Right lobe of liver (tissue), 4 donors: Measurements from ENCODE around the gene LHFPL4.

Experiments
- CTCF ChIP-seq, 4 donors: fragments of 200-600 bp in 3 of 4; fragments of 450-650 bp in 1 of 4; IDR thresholded peaks; one replicate each; pipeline versions ENCODE4 v1.5.1 to v1.8.0; 2016 to 2022; ENCODE audit warnings: antibody characterized with exemption in 4 of 4, mild to moderate bottlenecking in 2 of 4
- POLR2A ChIP-seq: fragments of 450-650 bp; IDR thresholded peaks from one replicate; pipeline ENCODE4 v1.6.1; 2017; ENCODE audit warnings: antibody characterized with exemption, mild to moderate bottlenecking
- donor health status: DM: no; HTN: no; CAD: no.
- donor health status: DM: no; HTN: no; CAD: no.
- donor health status: DM: no; HTN: yes; CAD: no.

GRCh38 chr3:9485248-9485647, 68.4 kb downstream of the LHFPL4 start:
- TF ChIP-seq CTCF (IDR thresholded peaks at IDR 0.05): no peak
- no peak for TF ChIP-seq POLR2A
